Measurements from ENCODE around the gene CHMP2A.

- no peak for TF ChIP-seq POLR2AphosphoS5 (IDR thresholded peaks at IDR 0.05)
- no peak for TF ChIP-seq POLR2A (IDR thresholded peaks at IDR 0.05)
- TF ChIP-seq, protein P1, sequence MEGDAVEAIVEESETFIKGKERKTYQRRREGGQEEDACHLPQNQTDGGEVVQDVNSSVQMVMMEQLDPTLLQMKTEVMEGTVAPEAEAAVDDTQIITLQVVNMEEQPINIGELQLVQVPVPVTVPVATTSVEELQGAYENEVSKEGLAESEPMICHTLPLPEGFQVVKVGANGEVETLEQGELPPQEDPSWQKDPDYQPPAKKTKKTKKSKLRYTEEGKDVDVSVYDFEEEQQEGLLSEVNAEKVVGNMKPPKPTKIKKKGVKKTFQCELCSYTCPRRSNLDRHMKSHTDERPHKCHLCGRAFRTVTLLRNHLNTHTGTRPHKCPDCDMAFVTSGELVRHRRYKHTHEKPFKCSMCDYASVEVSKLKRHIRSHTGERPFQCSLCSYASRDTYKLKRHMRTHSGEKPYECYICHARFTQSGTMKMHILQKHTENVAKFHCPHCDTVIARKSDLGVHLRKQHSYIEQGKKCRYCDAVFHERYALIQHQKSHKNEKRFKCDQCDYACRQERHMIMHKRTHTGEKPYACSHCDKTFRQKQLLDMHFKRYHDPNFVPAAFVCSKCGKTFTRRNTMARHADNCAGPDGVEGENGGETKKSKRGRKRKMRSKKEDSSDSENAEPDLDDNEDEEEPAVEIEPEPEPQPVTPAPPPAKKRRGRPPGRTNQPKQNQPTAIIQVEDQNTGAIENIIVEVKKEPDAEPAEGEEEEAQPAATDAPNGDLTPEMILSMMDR (IDR thresholded peaks at IDR 0.05) = no peak
Measured at GRCh38 chr19:58544591-58545285, 10.2 kb downstream of the CHMP2A start.

All from prostate gland (tissue), 2 donors.